ENCODE measurements around the gene EXTL1. TPM values are rescaled to one million over a fixed set of nuclear protein-coding genes. Genes with fewer than 3 reads are reported as not detected.

EXTL1 gene
- total RNA-seq, 1 experiment from 2014 or later = 1.0 TPM

DNA sequence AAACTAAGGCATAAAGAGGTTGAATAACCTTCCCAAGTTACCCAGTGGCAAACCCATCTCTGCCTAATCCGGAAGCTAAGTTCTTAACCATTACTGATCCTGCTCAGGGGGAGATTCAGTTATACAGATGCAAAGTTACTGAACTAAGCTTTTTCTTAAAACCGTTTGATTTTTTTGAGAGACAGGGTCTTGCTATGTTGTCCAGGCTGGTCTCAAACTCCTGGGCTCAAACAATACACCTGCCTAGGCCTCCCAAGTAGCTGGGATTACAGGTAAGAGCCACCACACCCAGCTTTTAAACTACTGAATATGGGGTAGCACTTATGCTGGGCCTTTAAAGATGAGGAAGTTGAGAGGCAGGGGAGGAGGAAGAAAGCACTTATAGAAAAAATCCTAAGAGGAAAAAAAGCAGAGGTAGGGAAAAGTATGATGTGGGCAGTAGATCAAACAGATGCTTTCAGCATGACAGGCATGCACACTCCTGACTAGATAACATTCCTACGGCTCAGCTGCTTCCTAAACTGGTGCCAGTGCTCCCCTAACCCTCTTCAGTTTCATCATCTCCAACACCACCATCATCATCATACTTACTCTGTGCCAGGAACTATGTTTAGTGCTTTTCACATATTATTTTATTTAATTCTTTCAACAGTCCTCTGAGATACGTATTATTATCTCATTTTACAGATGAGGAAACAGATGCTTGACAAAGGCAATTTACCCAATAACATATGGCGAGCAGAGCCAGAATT, 29.5 kb upstream of the EXTL1 start:
- Histone ChIP-seq H2BK12ac (ENCODE audit: insufficient read length, low read depth, low read length) (no peak overlapping the region), H2BK15ac (ENCODE audit: low read depth, low read length) (no peak overlapping the region), H3K23ac (ENCODE audit: insufficient read length, low read depth, low read length) (no peak overlapping the region), H4K8ac (replicated peaks; ENCODE audit: insufficient read length, low read depth, low read length) (no peak overlapping the region), H3K79me2 (ENCODE audit: insufficient read depth, low read length) (no peaks in the 10 kb centered on the region), H3K4me2 (ENCODE audit: insufficient read depth, insufficient read length, low read length) (no peak overlapping the region), H3K18ac (ENCODE audit: insufficient read length, low read depth, low read length) (no peak overlapping the region), H3K4ac (ENCODE audit: low read depth, low read length) (no peak overlapping the region), H3K56ac (ENCODE audit: insufficient read length, low read depth, low read length) (no peak overlapping the region), H3K4me1 (ENCODE audit: insufficient read depth, low read length) (peaks cover 3% of the 10 kb centered on the region; the same call in 1 of the 2 replicates), H3K27ac (ENCODE audit: insufficient read length, low read depth, low read length) (no peak overlapping the region), H2BK5ac (ENCODE audit: insufficient read length, low read length) (no peak overlapping the region), H2AFZ (ENCODE audit: low read length) (no peak overlapping the region), H3T11ph (ENCODE audit: low read length) (no peak overlapping the region), H3K27me3 (ENCODE audit: insufficient read depth, low read length) (no peaks in the 10 kb centered on the region), H3K79me1 (ENCODE audit: insufficient read depth, low read depth, low read length, poor library complexity, severe bottlenecking) (no peaks in the 10 kb centered on the region), H2BK120ac (ENCODE audit: low read depth, low read length, poor library complexity, severe bottlenecking) (no peak overlapping the region), H3K23me2 (ENCODE audit: insufficient read length, low read depth, low read length, poor library complexity, severe bottlenecking) (peaks cover 1% of the 10 kb centered on the region), H2AK5ac (ENCODE audit: insufficient read length, low read length) (no peak overlapping the region), H4K20me1 (ENCODE audit: control insufficient read depth, insufficient read depth, insufficient read length) (no peaks in the 10 kb centered on the region), H3K9ac (ENCODE audit: extremely low read depth, insufficient read length, low read length) (no peak overlapping the region), H4K91ac (ENCODE audit: insufficient read length, low read depth, low read length) (no peak overlapping the region), H3K14ac (ENCODE audit: insufficient read depth, low read length) (no peak overlapping the region), H2BK20ac (ENCODE audit: low read depth, low read length, poor library complexity, severe bottlenecking) (no peak overlapping the region), H4K5ac (ENCODE audit: insufficient read length, low read depth, low read length) (no peak overlapping the region), H3K9me3 (ENCODE audit: control insufficient read depth, low read depth, low read length) (no peaks in the 10 kb centered on the region)
- Mint-ChIP-seq H3K9me3 (no peaks in the 10 kb centered on the region), H3K36me3 (ENCODE audit: insufficient read depth in 1 of 3, low read depth in 3 of 3) (peaks cover 3 to 8% (median 4%) of the 10 kb centered on the region in 3 experiments; a peak in 6 of 7 replicates), H3K27ac (peak overlapping the region in 1 of 3 experiments; percentile 45; a peak in 1 of 7 replicates), H3K27me3 (ENCODE audit: low read depth) (no peaks in the 10 kb centered on the region), H3K4me1 (peaks cover 14 to 21% of the 10 kb centered on the region in 2 experiments), H3K4me3 (no peak overlapping the region)
- TF ChIP-seq, protein P1, sequence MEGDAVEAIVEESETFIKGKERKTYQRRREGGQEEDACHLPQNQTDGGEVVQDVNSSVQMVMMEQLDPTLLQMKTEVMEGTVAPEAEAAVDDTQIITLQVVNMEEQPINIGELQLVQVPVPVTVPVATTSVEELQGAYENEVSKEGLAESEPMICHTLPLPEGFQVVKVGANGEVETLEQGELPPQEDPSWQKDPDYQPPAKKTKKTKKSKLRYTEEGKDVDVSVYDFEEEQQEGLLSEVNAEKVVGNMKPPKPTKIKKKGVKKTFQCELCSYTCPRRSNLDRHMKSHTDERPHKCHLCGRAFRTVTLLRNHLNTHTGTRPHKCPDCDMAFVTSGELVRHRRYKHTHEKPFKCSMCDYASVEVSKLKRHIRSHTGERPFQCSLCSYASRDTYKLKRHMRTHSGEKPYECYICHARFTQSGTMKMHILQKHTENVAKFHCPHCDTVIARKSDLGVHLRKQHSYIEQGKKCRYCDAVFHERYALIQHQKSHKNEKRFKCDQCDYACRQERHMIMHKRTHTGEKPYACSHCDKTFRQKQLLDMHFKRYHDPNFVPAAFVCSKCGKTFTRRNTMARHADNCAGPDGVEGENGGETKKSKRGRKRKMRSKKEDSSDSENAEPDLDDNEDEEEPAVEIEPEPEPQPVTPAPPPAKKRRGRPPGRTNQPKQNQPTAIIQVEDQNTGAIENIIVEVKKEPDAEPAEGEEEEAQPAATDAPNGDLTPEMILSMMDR (conservative IDR thresholded peaks at IDR 0.05) = no peak
- no peak for DNase-seq
- WGBS (ENCODE audit: extremely low coverage, insufficient read length, low lambda C conversion rate) = no CpG with 5 or more reads among the region's 5 CpGs

Measured in H9 (cell line).